Karpas-422 (cell line): ENCODE data around the gene MNAT1. TPM values are rescaled to one million over a fixed set of nuclear protein-coding genes. Genes with fewer than 3 reads are reported as not detected.
"Not testable (repeated sequence)": the region's sequence is repeated elsewhere in the genome, so short reads cannot be mapped to it uniquely, and the experiment has no call there.

ENCODE experiments used
- DNase-seq: peaks from one replicate; pipeline ENCODE4 v3.0.0-alpha.2; 2015
- H2AFZ ChIP-seq: fragments of 200-600 bp; sonication (generic); 2 replicates; pipeline ENCODE4 v1.6.1; 2014; ENCODE audit warnings: antibody characterized with exemption, low read length, mixed read lengths
- H3K27ac ChIP-seq: fragments of 200-600 bp; sonication (generic); 2 replicates; pipeline ENCODE4 v1.5.1; 2014; ENCODE audit warnings: mild to moderate bottlenecking, low read length, moderate library complexity
- H3K27me3 ChIP-seq: fragments of 200-600 bp; sonication (generic); 2 replicates; pipeline ENCODE4 v1.6.1; 2014; ENCODE audit warnings: low read length, mixed read lengths
- H3K36me3 ChIP-seq: fragments of 200-600 bp; sonication (generic); 2 replicates; pipeline ENCODE4 v1.6.1; 2014; ENCODE audit warnings: low read length, mixed read lengths; ENCODE audit not compliant: insufficient read depth
- H3K4me1 ChIP-seq: fragments of 200-600 bp; sonication (generic); 2 replicates; pipeline ENCODE4 v1.6.1; 2014; ENCODE audit warnings: mild to moderate bottlenecking, low read length, mixed read lengths
- H3K4me2 ChIP-seq: fragments of 200-600 bp; sonication (generic); 2 replicates; pipeline ENCODE4 v1.6.1; 2014; ENCODE audit warnings: low read length, low read depth, mild to moderate bottlenecking; ENCODE audit not compliant: poor library complexity, severe bottlenecking
- H3K4me3 ChIP-seq: fragments of 200-600 bp; sonication (generic); 2 replicates; pipeline ENCODE4 v1.5.1; 2014; ENCODE audit warnings: mild to moderate bottlenecking, antibody characterized with exemption, low read length, mixed read lengths
- H3K79me2 ChIP-seq: fragments of 200-600 bp; sonication (generic); 2 replicates; pipeline ENCODE4 v1.6.1; 2014; ENCODE audit warnings: mild to moderate bottlenecking, low read length, mixed read lengths
- H3K9ac ChIP-seq: fragments of 200-600 bp; sonication (generic); 2 replicates; pipeline ENCODE4 v1.6.0; 2014; ENCODE audit warnings: low read length
- H3K9me2 ChIP-seq: fragments of 200-600 bp; sonication (generic), shearing (Covaris generic); replicated peaks from 2 replicates; pipeline ENCODE4 v1.6.0; 2014; ENCODE audit warnings: mild to moderate bottlenecking, low read length, moderate library complexity; ENCODE audit not compliant: insufficient read depth
- H3K9me3 ChIP-seq: fragments of 300-700, 200-600 bp; sonication (generic); 2 replicates; pipeline ENCODE4 v1.6.1; 2014; ENCODE audit warnings: low read length, mixed read lengths
- H4K20me1 ChIP-seq: fragments of 200-600 bp; sonication (generic); 2 replicates; pipeline ENCODE4 v1.6.1; 2014; ENCODE audit warnings: mild to moderate bottlenecking, antibody characterized with exemption, low read length, low read depth; ENCODE audit not compliant: insufficient read depth
- total RNA-seq: library from RNA; depleted of rRNA; stranded (reverse); fragments of >200 nt; shearing (Covaris generic); gene quantifications from 2 replicates; pipeline ENCODE4 v1.2.3, GENCODE V29; 2014; ENCODE audit warnings: low replicate concordance

The MNAT1 gene
- total RNA-seq, 1 experiment from 2014 or later: 230 TPM

- Histone ChIP-seq H3K4me3 (peak within 1 kb of the TSS; percentile 91), H3K27me3 (no peaks in the 10 kb centered on the region), H3K36me3 (peaks cover 26% of the 10 kb centered on the region)
These were observed 10.5 kb upstream of the MNAT1 start, which contains the start of gene SIX4 for GRCh38 chr14:60723907-60724618. TSS of gene SIX4 (minus strand) at chr14:60724351. CDS start at chr14:60724074, 277 bp downstream.

DNA sequence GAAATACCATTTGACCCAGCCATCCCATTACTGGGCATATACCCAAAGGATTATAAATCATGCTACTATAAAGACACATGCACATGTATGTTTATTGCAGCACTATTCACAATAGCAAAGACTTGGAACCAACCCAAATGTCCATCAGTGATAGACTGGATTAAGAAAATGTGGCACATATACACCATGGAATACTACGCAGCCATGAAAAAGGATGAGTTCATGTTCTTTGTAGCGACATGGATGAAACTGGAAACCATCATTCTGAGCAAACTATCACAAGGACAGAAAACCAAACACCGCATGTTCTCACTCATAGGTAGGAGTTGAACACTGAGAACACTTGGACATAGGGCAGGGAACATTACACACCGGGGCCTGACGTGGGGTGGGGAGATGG lies 3.3 kb upstream of the MNAT1 start:
- peaks cover 17% of the 10 kb centered on the region for H3K79me2 ChIP-seq
- not testable (repeated sequence) for H3K4me2 ChIP-seq, H3K27me3 ChIP-seq, H4K20me1 ChIP-seq, H3K9ac ChIP-seq, H3K9me3 ChIP-seq, H3K9me2 ChIP-seq, H2AFZ ChIP-seq, H3K27ac ChIP-seq, H3K4me3 ChIP-seq, H3K36me3 ChIP-seq, DNase-seq
- H3K4me1 ChIP-seq: peaks cover 18% of the 10 kb centered on the region

More at GRCh38 chr14:60723907-60724618, 10.5 kb upstream of the MNAT1 start, which contains the start of gene SIX4:
- H3K9me3 ChIP-seq: no peaks in the 10 kb centered on the region
- H2AFZ ChIP-seq: peak within 1 kb of the TSS; percentile 74; the same call in 1 of the 2 replicates
- H4K20me1 ChIP-seq: peaks cover 22% of the 10 kb centered on the region
- peak within 1 kb of the TSS; percentile 97 for H3K4me2 ChIP-seq
- H3K27ac ChIP-seq: peak within 1 kb of the TSS; percentile 84
- peak within 1 kb of the TSS; percentile 89 for H3K9ac ChIP-seq
- peaks cover 43% of the 10 kb centered on the region for H3K4me1 ChIP-seq
- no peaks in the 10 kb centered on the region for H3K9me2 ChIP-seq
- H3K79me2 ChIP-seq: peaks cover 50% of the 10 kb centered on the region
- DNase-seq: peak; percentile 90

DNA sequence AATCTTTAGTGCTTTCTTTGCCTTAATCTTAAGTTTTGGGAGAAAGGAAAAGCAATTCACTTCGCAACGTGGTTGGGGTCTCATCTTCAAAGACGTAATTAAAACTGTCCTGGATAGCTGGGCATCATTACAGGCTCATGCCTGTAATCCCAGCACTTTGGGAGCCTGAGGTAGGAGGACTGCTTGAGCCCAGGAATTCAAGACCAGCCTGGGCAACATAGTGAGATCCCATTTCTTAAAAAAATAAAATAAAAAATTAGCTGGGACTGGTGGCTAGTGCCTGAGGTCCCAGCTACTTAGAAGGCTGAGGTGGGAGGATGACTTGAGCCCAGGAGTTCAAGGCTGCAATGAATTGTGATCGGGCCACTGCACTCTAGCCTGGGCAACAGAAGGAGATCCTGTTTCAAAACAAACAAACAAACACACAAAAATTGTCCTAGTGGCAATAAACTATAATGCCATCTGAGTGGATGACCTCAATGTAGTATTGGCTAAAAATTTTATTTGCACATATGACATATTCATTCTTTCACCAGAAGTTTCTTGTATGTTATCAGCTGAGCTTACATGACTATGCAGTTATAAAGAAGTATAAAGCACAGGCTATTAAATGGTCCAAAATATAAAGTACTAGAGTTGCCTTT lies 1.6 kb upstream of the MNAT1 start:
- Histone ChIP-seq H3K4me1 (peaks cover 26% of the 10 kb centered on the region), H2AFZ (no peak overlapping the region), H3K27me3 (no peaks in the 10 kb centered on the region), H3K4me2 (no peak overlapping the region), H3K4me3 (no peak overlapping the region), H3K9me2 (no peaks in the 10 kb centered on the region), H3K79me2 (peaks cover 34% of the 10 kb centered on the region), H3K9ac (no peak overlapping the region), H3K9me3 (no peaks in the 10 kb centered on the region), H4K20me1 (no peaks in the 10 kb centered on the region; the same call in 1 of the 2 replicates), H3K36me3 (no peaks in the 10 kb centered on the region), H3K27ac (no peak overlapping the region)
- no peak for DNase-seq

- H3K4me3 ChIP-seq: peak overlapping the region; percentile 83
- peak overlapping the region; percentile 70 for H3K27ac ChIP-seq
- H3K9me2 ChIP-seq: no peaks in the 10 kb centered on the region
- peaks cover 26% of the 10 kb centered on the region for H3K4me1 ChIP-seq
- peak overlapping the region; percentile 87 for H3K9ac ChIP-seq
- H4K20me1 ChIP-seq: no peaks in the 10 kb centered on the region; the same call in 1 of the 2 replicates
- no peaks in the 10 kb centered on the region for H3K27me3 ChIP-seq
- peaks cover 5% of the 10 kb centered on the region; the same call in 1 of the 2 replicates for H3K36me3 ChIP-seq
- peaks cover 59% of the 10 kb centered on the region for H3K79me2 ChIP-seq
- H2AFZ ChIP-seq: no peak overlapping the region
- H3K9me3 ChIP-seq: no peaks in the 10 kb centered on the region
- peak; percentile 75 for DNase-seq
- peak overlapping the region; percentile 90 for H3K4me2 ChIP-seq
These were observed 855 bp downstream of the MNAT1 start for GRCh38 chr14:60735416-60735815.

DNA sequence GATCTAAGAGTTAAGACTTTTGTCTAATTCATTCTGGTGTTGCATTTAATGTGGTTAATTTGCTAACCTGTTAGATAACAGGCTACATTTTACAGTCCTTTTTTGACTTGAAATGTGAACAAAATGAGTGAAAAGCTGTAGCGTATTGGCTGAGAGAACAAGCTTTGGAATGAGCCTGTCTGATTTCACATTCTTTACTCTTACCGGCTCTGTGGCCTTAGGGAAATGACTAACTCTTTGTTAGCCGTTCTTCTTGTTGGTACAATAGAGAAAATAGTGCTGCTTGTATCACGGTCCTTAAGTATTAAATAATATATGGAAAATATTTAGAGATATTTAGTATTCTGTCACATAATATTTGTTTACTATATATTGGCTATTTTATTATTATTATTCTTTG lies 1.9 kb downstream of the MNAT1 start:
- peaks cover 68% of the 10 kb centered on the region for H3K79me2 ChIP-seq

GRCh38 chr14:60738843-60739508 lies 4.4 kb downstream of the MNAT1 start:
- Histone ChIP-seq H3K4me2 (no peak overlapping the region), H3K36me3 (peaks cover 11% of the 10 kb centered on the region), H3K79me2 (peaks cover 93% of the 10 kb centered on the region), H3K4me3 (no peak overlapping the region), H3K4me1 (peaks cover 20% of the 10 kb centered on the region), H3K9me3 (no peaks in the 10 kb centered on the region), H2AFZ (no peak overlapping the region), H4K20me1 (peaks cover 3% of the 10 kb centered on the region; the same call in 1 of the 2 replicates), H3K27me3 (no peaks in the 10 kb centered on the region), H3K9ac (no peak overlapping the region), H3K9me2 (no peaks in the 10 kb centered on the region), H3K27ac (no peak overlapping the region)
- DNase-seq: no peak

More for the DNA sequence above, 1.9 kb downstream of the MNAT1 start:
- H3K27me3 ChIP-seq: no peaks in the 10 kb centered on the region
- peak overlapping the region; percentile 90 for H3K4me2 ChIP-seq
- peak overlapping the region; percentile 87 for H3K9ac ChIP-seq
- peak overlapping the region; percentile 83 for H3K4me3 ChIP-seq
- no peak overlapping the region for H2AFZ ChIP-seq
- H3K9me3 ChIP-seq: no peaks in the 10 kb centered on the region
- no peaks in the 10 kb centered on the region; the same call in 1 of the 2 replicates for H4K20me1 ChIP-seq
- no peaks in the 10 kb centered on the region for H3K9me2 ChIP-seq
- peaks cover 26% of the 10 kb centered on the region for H3K4me1 ChIP-seq
- peaks cover 5% of the 10 kb centered on the region; the same call in 1 of the 2 replicates for H3K36me3 ChIP-seq
- DNase-seq: peak; percentile 80
- peak overlapping the region; percentile 70 for H3K27ac ChIP-seq

DNA sequence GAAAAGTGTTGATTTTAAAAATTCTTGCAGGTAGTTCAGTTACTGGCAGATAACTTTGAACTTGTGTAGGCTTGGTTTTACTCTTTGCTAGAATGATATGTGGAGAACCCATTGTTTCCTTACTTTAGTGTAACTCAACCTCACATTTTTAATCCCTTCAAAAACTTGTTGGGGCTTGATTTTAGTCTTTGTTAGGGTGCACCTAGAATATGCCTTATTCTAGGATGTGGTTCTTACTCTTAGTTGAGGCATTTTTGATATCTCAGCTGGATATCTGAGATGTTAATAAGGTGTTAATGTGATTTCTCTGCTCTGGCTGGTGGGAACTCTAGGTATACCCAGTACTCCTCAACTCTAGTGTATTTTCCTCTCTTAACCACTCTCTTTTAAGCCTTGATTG lies 10.0 kb downstream of the MNAT1 start:
- Histone ChIP-seq H3K27me3 (no peaks in the 10 kb centered on the region), H3K4me1 (peaks cover 9% of the 10 kb centered on the region), H3K9me3 (no peaks in the 10 kb centered on the region), H3K79me2 (peaks cover 96% of the 10 kb centered on the region), H3K4me2 (no peak overlapping the region), H4K20me1 (peaks cover 12% of the 10 kb centered on the region; the same call in 1 of the 2 replicates), H3K4me3 (no peak overlapping the region), H2AFZ (no peak overlapping the region), H3K9ac (no peak overlapping the region), H3K36me3 (peaks cover 14% of the 10 kb centered on the region), H3K27ac (no peak overlapping the region), H3K9me2 (no peaks in the 10 kb centered on the region)
- no peak for DNase-seq
